SIG-M5 (cell line): Measurements from ENCODE around the gene NME5.

ENCODE experiments used
- DNase-seq: peaks from one replicate; lab custom pipeline; 2025; lab: John Stamatoyannopoulos, UW

The NME5 gene

GRCh38 chr5:138132543-138132942 is 6.7 kb downstream of the NME5 start:
- DNase-seq: no peak

GRCh38 chr5:138129347-138129746 is 9.9 kb downstream of the NME5 start:
- no peak for DNase-seq

- no peak for DNase-seq
Measured at GRCh38 chr5:138128334-138128733, 10.9 kb downstream of the NME5 start.

GRCh38 chr5:138115254-138115653 is 24.0 kb downstream of the NME5 start:
- DNase-seq: no peak

- no peak for DNase-seq
Measured at GRCh38 chr5:138111937-138112336, 27.3 kb downstream of the NME5 start.

GRCh38 chr5:138111181-138111580 is 28.0 kb downstream of the NME5 start:
- DNase-seq: no peak

GRCh38 chr5:138110266-138110963 is 28.8 kb downstream of the NME5 start:
- no peak for DNase-seq

GRCh38 chr5:138109463-138110265 is 29.6 kb downstream of the NME5 start:
- DNase-seq: no peak

GRCh38 chr5:138107213-138107612 is 32.0 kb downstream of the NME5 start:
- no peak for DNase-seq

GRCh38 chr5:138105709-138106108 is 33.5 kb downstream of the NME5 start:
- no peak for DNase-seq

GRCh38 chr5:138103319-138103637 is 36.0 kb downstream of the NME5 start:
- DNase-seq: no peak

- peak; percentile 62 for DNase-seq
Measured at GRCh38 chr5:138102454-138103318, 36.5 kb downstream of the NME5 start.

- DNase-seq: no peak
Measured at GRCh38 chr5:138096997-138097828, 42.0 kb downstream of the NME5 start.

GRCh38 chr5:138096363-138096762 is 42.9 kb downstream of the NME5 start:
- DNase-seq: no peak

GRCh38 chr5:138095100-138095907 is 43.9 kb downstream of the NME5 start:
- DNase-seq: no peak

GRCh38 chr5:138093036-138093435 is 46.2 kb downstream of the NME5 start:
- no peak for DNase-seq

- no peak for DNase-seq
Measured at GRCh38 chr5:138092301-138092700, 46.9 kb downstream of the NME5 start.

- DNase-seq: no peak
Measured at GRCh38 chr5:138091685-138092084, 47.5 kb downstream of the NME5 start.

GRCh38 chr5:138083702-138084101 is 55.5 kb downstream of the NME5 start, which contains the start of gene WNT8A:
Gene WNT8A (plus strand): TSS chr5:138084033. CDS start chr5:138084128, 95 bp downstream.
- no peak for DNase-seq

- no peak for DNase-seq
Measured at GRCh38 chr5:138082033-138082432, 57.2 kb downstream of the NME5 start.
